ENCODE measurements around the gene AP1G2. TPM values are rescaled to one million over a fixed set of nuclear protein-coding genes. Genes with fewer than 3 reads are reported as not detected.

AP1G2 gene
- total RNA-seq, 2 donors from 2014 or later, result 6.6 to 18.8 TPM

DNA sequence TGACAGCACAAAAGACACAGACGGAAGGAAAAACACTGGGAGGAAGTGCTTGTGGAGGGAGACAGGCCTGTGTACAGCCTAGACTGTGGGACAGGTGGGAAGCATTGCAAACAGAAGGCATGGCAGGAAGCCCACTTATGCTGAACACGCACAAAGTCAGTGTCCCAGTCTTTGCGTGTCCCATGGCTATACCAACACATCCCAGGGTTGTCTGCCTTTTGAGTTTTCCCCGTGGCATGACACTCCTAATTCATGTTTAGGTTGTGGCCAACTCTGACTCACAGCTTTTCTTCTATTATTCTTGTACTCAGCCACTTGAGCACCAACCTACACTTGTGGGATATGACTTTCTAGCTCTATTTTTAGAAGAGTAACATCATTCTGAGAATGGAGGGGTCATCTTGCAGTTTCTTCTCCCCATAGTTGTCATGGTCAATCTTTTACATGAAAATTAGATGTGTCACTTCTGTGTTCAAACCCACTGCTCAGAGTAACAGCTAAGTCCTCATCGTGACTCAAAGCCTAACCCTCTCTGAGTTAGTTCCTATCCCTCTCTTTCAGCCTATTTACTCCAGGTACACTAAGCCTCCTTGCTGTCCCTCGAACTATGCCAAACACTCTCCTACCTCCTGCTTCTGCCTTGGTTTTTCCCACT, 38.5 kb upstream of the AP1G2 start:
- Histone ChIP-seq H3K27ac (no peak overlapping the region), H3K4me3 (no peak overlapping the region), H3K36me3 (no peaks in the 10 kb centered on the region), H3K4me1 (no peaks in the 10 kb centered on the region), H3K9me3 (no peaks in the 10 kb centered on the region), H3K27me3 (no peaks in the 10 kb centered on the region)
- no peak for DNase-seq (ENCODE audit: low spot score)
- TF ChIP-seq CTCF (IDR thresholded peaks at IDR 0.05), result no peak

DNA sequence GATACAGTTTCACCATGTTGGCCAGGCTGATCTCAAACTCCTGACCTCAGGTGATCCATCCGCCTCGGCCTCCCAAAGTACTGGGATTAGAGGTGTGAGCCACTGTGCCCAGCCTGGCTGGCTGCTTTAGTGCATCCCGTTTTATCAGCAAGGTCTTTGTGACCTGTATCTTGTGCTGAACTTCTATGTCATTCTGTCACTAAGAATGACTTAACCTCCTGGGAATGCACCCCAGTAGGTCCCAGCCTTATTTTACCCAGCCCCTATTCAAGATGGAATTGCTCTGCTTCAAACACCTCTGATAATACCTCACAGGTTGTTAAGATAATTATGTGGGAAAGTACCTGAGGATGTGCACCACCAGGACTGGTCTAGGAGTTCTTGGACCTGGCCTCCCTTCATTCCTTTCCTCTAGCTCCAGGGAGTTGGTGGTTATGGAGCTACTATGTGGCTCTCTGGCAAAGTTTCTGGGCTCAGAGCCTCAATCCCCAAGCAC, 37.1 kb upstream of the AP1G2 start:
- H3K36me3 ChIP-seq, result no peaks in the 10 kb centered on the region
- no peak for TF ChIP-seq CTCF (IDR thresholded peaks at IDR 0.05)
- DNase-seq (ENCODE audit: low spot score), result no peak

DNA sequence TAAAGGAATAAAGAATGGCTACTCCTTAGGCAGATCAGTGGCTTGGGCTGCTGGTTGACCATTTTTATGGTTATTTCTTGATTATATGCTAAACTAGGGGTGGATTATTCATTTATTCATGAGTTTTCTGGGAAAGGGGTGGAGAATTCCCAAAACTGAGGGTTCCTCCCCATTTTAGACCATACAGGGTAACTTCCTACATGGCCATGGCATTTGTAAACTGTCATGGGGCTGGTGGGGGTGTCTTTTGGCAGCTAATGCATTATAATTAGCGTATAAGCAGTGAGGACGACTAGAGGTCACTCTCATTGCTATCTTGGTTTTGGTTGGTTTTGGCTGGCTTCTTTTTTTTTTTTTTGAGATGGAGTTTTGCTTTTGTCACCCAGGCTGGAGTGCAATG, 36.6 kb upstream of the AP1G2 start:
- no peaks in the 10 kb centered on the region for H3K27me3 ChIP-seq
- DNase-seq (ENCODE audit: low spot score), result no peak
- H3K9me3 ChIP-seq, result peaks cover 0 to 4% of the 10 kb centered on the region in 2 donors
- no peaks in the 10 kb centered on the region for H3K36me3 ChIP-seq
- no peaks in the 10 kb centered on the region for H3K4me1 ChIP-seq
- no peak for TF ChIP-seq CTCF (IDR thresholded peaks at IDR 0.05)
- H3K4me3 ChIP-seq, result no peak overlapping the region
- no peak overlapping the region for H3K27ac ChIP-seq

More for the DNA sequence above, 37.1 kb upstream of the AP1G2 start:
- H3K4me3 ChIP-seq, result no peak overlapping the region
- no peaks in the 10 kb centered on the region for H3K9me3 ChIP-seq
- H3K27ac ChIP-seq, result no peak overlapping the region
- no peaks in the 10 kb centered on the region for H3K4me1 ChIP-seq
- no peaks in the 10 kb centered on the region for H3K27me3 ChIP-seq

DNA sequence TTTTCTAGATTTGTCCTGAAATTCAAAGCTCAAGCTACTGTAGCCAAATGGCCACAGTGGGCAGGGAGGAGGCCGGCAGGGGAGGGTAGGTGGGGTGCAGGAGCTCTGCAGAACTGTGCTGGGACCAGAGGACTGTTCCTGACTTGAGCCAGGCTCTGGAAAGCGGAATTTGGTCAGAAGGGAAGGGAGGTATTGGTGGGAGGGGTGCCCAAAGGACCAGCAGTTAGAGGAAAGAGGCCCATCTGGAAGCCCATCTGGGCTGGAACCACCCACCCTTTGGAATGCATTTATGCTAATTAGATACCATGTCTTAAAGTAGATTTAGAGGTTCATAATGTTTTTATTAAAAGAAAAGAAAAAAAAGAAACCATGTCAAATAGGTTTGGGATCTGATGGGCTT, 35.5 kb upstream of the AP1G2 start:
- TF ChIP-seq CTCF (IDR thresholded peaks at IDR 0.05), result no peak
- peaks cover 0 to 5% of the 10 kb centered on the region in 2 donors for H3K9me3 ChIP-seq
- no peaks in the 10 kb centered on the region for H3K36me3 ChIP-seq
- no peak for DNase-seq (ENCODE audit: low spot score)
- no peak overlapping the region for H3K4me3 ChIP-seq
- no peak overlapping the region for H3K27ac ChIP-seq
- no peaks in the 10 kb centered on the region for H3K27me3 ChIP-seq
- no peaks in the 10 kb centered on the region for H3K4me1 ChIP-seq

GRCh38 chr14:23602181-23603095, 34.8 kb upstream of the AP1G2 start:
- Histone ChIP-seq H3K9me3 (peaks cover 0 to 5% of the 10 kb centered on the region in 2 donors), H3K27me3 (no peaks in the 10 kb centered on the region), H3K4me3 (no peak overlapping the region), H3K4me1 (no peaks in the 10 kb centered on the region), H3K36me3 (no peaks in the 10 kb centered on the region), H3K27ac (no peak overlapping the region)
- TF ChIP-seq CTCF (IDR thresholded peaks at IDR 0.05), result no peak
- no peak for DNase-seq (ENCODE audit: low spot score)
